ENCODE data around the gene C2orf78.

DNA sequence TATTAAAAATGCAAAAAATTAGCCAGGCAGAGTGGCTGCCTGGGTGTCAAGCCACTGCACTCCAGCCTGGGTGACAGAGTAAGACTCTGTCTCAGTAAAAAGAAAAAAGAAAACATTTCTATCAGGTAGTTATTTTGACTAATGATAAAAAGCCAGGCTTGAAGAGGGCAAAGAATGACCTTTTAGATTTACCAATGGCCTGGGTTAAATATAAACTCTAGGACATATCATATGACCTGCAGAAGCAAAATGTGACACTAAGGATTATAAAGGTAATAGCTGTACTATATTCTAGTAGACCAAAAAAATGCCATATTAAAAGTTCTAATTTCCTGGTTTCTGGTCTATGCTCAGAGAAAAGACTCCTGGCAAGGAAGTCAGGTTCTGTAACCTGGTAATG, 28.7 kb downstream of the C2orf78 start:
- TF ChIP-seq, protein P1, sequence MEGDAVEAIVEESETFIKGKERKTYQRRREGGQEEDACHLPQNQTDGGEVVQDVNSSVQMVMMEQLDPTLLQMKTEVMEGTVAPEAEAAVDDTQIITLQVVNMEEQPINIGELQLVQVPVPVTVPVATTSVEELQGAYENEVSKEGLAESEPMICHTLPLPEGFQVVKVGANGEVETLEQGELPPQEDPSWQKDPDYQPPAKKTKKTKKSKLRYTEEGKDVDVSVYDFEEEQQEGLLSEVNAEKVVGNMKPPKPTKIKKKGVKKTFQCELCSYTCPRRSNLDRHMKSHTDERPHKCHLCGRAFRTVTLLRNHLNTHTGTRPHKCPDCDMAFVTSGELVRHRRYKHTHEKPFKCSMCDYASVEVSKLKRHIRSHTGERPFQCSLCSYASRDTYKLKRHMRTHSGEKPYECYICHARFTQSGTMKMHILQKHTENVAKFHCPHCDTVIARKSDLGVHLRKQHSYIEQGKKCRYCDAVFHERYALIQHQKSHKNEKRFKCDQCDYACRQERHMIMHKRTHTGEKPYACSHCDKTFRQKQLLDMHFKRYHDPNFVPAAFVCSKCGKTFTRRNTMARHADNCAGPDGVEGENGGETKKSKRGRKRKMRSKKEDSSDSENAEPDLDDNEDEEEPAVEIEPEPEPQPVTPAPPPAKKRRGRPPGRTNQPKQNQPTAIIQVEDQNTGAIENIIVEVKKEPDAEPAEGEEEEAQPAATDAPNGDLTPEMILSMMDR (conservative IDR thresholded peaks at IDR 0.05; ENCODE audit: low read depth, low read length), result no peak
- no peak for TF ChIP-seq EZH2 (IDR thresholded peaks at IDR 0.05; ENCODE audit: borderline replicate concordance, low read depth, low read length, poor library complexity, severe bottlenecking)

Data from A673 (cell line).